ENCODE measurements around the gene C6orf136.

GRCh38 chr6:30615219-30615957, 31.5 kb upstream of the C6orf136 start:
- no peak for TF ChIP-seq CTCF (IDR thresholded peaks at IDR 0.05; ENCODE audit: low read depth, low read length, missing input control)
- TF ChIP-seq TAF1 (conservative IDR thresholded peaks at IDR 0.05), result peak; percentile 62
- no peak for TF ChIP-seq RXRA (IDR thresholded peaks at IDR 0.05)
- TF ChIP-seq MAX (IDR thresholded peaks at IDR 0.05), result no peak
- peak; percentile 96 for TF ChIP-seq YY1 (IDR thresholded peaks at IDR 0.05)
- TF ChIP-seq RAD21 (IDR thresholded peaks at IDR 0.05), result no peak
- no peak for TF ChIP-seq ZBTB33 (IDR thresholded peaks at IDR 0.05)
- TF ChIP-seq GABPA (IDR thresholded peaks at IDR 0.05 in 1 of 2, conservative IDR thresholded peaks at IDR 0.05 in 1 of 2), result peak in 1 of 2 donors; percentile 17
- TF ChIP-seq FOXA1 (IDR thresholded peaks at IDR 0.05), result no peak
- TF ChIP-seq JUND (IDR thresholded peaks at IDR 0.05), result peak in 1 of 2 donors; percentile 59
- no peak for TF ChIP-seq SP1 (IDR thresholded peaks at IDR 0.05)
- no peak for TF ChIP-seq ATF3 (IDR thresholded peaks at IDR 0.05)
